GM19099 (cell line): ENCODE results near the gene FBXL22.

Source experiments
- POLR2A ChIP-seq: IDR thresholded peaks from 3 replicates; pipeline ENCODE4 v1.6.1; 2011; ENCODE audit warnings: low read depth; ENCODE audit not compliant: insufficient read length; ENCODE audit errors: extremely low read depth

FBXL22 gene

DNA sequence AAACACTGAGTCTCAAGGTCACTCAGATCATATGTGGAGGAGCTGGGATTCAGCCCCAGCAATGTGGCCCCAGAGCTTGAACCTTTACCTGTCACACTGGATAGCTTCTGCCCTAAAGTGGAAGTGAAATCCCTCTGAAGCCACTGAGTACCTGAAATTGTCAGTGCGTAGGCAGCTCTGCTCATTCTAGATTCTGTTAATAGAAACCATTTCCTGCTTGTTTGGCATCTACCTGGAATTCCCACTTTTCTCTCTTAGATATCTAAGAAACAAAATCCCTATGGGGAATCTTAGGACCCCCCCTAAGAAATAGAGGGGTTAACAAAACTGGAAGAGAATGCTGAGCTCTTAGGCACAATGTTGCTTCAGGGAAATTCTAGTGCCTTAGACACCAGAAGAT lies 29.8 kb downstream of the FBXL22 start:
- no peak for TF ChIP-seq POLR2A

DNA sequence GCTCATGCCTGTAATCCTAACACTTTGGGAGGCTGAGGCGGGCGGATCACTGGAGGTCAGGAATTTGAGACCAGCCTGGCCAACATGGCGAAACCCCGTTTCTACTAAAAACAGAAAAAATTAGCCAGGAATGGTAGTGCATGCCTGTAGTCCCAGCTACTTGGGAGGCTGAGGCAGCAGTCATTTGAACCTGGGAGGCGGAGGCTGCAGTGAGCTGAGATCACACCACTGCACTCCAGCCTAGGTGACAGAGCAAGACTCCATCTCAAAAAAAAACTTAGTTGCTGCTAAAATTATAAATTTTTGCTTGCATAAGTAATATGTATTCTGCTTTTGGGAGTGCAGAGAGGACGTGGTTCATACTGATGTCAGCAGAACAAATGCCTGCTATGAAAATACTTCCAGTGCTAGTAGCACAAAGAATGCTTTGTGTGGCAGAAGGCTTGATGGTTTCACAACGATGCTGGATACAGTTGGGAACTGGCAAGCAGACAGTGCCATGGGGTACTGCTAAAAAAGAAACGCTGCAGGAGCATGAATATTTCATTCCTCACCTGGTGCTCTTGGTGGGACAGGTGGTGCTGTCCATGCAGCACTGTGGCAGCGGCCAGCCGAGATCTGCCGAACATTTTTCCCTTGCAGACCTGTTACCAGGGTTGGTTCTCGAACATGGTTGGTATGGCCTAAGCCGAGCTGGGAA lies 31.1 kb downstream of the FBXL22 start:
- TF ChIP-seq POLR2A: no peak

DNA sequence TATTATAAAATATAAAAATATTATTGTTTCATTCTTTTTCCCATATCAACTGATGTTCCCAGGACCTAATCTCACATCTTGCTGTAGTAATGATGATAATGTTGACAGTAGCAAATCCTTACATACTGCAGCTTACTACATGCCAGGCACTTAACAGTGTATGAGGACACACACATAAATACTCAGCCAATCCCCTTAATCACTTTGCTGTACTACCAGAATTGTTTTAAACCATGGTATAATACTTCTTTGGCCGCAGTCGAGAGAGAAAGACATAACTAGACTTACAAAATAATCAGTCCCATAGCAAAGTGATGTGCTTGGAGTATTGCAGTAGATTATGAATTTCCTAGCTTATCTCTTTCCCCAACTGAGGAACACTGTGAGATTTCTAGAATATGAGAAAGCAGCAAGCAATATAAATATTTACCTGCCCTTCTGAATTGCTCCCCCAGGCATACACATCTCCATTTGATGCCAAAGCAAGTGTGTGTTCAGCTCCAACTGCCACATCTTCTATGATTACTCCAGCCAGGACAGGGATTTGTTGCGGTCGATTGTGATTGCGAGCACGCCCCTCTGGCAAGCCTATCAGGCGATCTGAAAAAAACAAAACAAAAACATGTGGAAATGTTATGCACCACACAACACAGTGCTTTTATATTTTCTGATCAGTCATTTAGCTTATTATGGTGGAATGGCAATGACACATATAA lies 33.0 kb downstream of the FBXL22 start:
- TF ChIP-seq POLR2A: no peak

DNA sequence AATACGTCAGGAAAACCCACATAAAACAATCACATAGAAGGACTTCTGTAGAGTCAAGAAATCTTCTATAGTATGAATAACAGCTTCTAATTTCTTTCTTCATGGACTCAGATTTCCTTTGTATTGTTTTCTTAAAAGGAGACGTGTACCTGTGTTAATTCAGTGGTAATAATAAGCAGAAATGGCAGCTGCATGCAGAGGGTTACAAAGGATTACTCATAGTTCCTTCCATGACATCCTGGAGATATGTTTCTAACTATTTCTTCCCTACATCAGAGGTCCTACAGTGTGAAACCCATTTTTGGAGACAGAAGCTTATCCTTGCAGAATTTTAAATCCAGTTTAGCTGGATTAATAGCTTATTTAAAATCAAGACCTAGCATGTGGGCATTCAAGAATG lies 36.1 kb downstream of the FBXL22 start:
- TF ChIP-seq POLR2A: no peak

DNA sequence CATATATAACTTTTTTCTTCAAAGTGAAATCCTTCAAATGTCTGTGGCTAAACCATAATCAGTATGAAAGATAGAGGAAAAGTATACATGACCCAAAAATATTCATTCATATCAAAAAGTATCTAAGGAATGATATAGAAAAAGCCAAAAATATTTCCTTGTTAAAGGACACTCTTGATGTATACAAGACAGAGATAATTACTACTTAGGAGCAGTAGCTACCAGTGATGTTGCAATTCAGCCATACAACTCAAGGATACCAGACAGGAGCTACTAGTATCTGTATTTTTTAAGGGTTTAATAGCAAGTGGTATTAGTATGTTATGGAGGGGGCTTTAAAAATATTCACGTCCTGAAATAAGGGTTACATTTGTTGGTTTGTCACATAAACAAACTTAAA lies 37.0 kb downstream of the FBXL22 start:
- no peak for TF ChIP-seq POLR2A

- TF ChIP-seq POLR2A: no peak
These were observed 39.4 kb downstream of the FBXL22 start for GRCh38 chr15:63636518-63637061.

DNA sequence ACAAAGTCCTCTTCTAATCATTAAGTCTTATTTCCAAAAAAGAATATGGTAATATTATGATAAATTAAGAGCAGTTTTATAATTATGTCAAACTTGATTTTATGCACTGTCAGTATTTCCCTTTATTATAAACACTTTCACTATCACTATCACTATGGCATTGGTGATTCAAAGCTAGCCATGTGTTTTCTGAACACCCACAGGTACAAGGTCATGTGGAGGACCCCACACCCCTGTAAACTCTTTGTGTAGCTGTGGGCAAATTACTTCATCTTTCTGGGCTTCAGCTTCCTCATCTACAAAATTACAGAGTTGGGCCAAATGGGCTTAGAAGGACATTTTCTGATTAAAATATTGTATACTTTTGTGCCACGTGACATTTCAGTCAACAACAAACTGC lies 41.7 kb downstream of the FBXL22 start:
- no peak for TF ChIP-seq POLR2A

DNA sequence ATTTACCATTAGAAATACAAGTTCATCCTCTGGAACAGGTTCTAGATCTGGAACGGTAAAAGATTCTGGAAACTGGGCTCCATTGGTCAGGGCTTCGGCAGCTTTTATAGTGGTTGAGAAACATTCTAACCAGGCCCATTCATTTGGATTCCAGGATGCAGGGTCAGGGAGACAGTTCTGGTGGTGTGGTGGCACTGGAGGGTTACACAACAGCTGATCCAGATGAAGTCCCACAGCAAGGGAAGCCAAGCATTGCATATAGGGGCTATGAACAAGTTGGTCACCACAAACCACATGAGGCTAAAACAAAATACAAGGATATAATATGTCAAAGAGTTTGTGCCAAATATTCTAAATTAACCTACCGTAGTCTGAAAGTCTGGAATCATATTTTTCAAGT lies 43.0 kb downstream of the FBXL22 start:
- no peak for TF ChIP-seq POLR2A
